C4-2B (cell line): Measurements from ENCODE around the gene FOSB.

Source experiments
- ZFX ChIP-seq: fragments of 450-650 bp; IDR thresholded peaks from 2 replicates; pipeline ENCODE4 v1.6.1; 2017
- TF ChIP-seq, protein P1 (sequence below): fragments of 450-650 bp; conservative IDR thresholded peaks from 2 replicates; pipeline ENCODE4 v1.5.1; 2017; ENCODE audit warnings: mild to moderate bottlenecking

DNA sequence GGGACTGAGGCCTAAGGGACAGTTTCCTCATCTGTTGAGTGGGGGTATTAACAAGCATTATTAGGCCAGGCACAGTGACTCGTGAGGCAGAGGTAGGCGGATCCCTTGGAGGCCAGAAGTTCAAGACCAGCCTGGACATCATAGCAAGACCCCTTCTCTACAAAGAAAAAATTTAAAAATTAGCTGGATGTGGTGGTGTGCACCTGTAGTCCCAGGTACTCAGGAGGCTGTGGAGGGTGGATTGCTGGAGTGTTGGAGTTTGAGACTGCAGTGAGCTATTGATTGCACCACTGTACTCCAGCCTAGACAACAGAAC lies 11.3 kb upstream of the FOSB start:
- TF ChIP-seq, protein P1, sequence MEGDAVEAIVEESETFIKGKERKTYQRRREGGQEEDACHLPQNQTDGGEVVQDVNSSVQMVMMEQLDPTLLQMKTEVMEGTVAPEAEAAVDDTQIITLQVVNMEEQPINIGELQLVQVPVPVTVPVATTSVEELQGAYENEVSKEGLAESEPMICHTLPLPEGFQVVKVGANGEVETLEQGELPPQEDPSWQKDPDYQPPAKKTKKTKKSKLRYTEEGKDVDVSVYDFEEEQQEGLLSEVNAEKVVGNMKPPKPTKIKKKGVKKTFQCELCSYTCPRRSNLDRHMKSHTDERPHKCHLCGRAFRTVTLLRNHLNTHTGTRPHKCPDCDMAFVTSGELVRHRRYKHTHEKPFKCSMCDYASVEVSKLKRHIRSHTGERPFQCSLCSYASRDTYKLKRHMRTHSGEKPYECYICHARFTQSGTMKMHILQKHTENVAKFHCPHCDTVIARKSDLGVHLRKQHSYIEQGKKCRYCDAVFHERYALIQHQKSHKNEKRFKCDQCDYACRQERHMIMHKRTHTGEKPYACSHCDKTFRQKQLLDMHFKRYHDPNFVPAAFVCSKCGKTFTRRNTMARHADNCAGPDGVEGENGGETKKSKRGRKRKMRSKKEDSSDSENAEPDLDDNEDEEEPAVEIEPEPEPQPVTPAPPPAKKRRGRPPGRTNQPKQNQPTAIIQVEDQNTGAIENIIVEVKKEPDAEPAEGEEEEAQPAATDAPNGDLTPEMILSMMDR: no peak
- no peak for TF ChIP-seq ZFX
